Tibial nerve (tissue), 4 donors: ENCODE data around the gene TSNAXIP1.

ENCODE experiments used
- CTCF ChIP-seq, 5 experiments: fragments of 200-600 bp in 3 of 5; fragments of 450-650 bp in 2 of 5; sonication (generic) in 3 of 5; IDR thresholded peaks; one replicate each; pipeline ENCODE4 v1.5.1; 2016 to 2019; ENCODE audit warnings: antibody characterized with exemption in 5 of 5, mild to moderate bottlenecking in 3 of 5, moderate library complexity in 2 of 5
- EP300 ChIP-seq, 2 donors: sonication (generic); formaldehyde crosslinking; IDR thresholded peaks; one replicate each; pipeline ENCODE4 v1.6.1; 2017; ENCODE audit warnings: antibody characterized with exemption in 2 of 2, mild to moderate bottlenecking in 1 of 2
- POLR2A ChIP-seq, 2 donors: fragments of 450-650 bp; IDR thresholded peaks; one replicate each; pipeline ENCODE4 v1.6.1; 2017; ENCODE audit warnings: antibody characterized with exemption in 2 of 2, mild to moderate bottlenecking in 2 of 2, moderate library complexity in 2 of 2

- TF ChIP-seq EP300 (IDR thresholded peaks at IDR 0.05) (no peak), CTCF (IDR thresholded peaks at IDR 0.05) (no peak), POLR2A (IDR thresholded peaks at IDR 0.05) (no peak)
Observed at GRCh38 chr16:67773099-67773498, 33.6 kb upstream of the TSNAXIP1 start.
